Measurements from ENCODE around the gene TEX13D.

- TF ChIP-seq CTCF (IDR thresholded peaks at IDR 0.05) (no peak), POLR2A (IDR thresholded peaks at IDR 0.05) (no peak)
Measured at GRCh38 chrX:124343016-124343415, 10.6 kb downstream of the TEX13D start.

All from tibial nerve (tissue), 3 donors.